ENCODE data around the gene WDR1.

Gene WDR1

DNA sequence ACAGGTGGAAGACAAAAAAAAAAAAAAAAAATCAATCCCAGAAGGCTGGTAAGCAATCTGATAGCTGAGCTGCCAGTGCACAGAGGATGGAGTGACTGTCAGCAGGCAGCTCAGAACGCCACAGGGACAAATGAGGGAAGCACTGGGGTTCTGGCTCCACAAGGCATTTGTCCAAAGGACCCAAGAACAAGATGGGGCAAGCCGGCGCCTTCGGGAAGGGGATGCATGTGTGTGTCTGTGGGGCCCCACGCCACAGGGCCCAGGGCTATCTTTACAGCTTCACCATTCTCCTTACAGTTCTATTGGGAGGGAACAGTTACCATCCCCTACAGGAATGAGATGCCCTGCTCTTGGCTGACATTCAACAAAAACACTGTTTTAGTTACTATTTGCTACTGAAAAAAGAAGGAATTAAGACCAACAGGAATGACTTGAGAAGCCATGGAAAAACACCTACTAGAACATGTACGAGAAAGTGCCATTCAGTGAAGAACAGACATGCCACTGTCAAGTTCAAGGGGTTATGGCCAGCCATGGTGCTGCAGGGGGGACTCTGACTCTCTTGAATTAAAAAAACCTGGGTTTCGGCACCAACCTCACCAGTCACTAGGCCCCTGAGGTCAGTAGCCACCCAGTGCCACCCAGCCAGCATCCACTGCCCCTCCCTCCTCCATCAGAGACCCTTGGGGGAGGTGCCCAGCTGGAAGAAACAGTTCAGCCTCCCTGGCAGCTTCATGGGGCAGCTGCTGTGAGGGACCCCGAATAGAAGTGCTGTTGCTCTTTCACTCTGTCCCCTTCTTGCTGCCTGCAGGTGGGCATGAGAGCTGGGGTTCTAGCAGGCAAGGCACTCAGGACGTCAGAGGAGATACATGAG, 18.5 kb downstream of the WDR1 start:
- DNase-seq, result no peak

GRCh38 chr4:10096978-10097335, 19.6 kb downstream of the WDR1 start:
- no peak for DNase-seq

- DNase-seq, result no peak
Observed at GRCh38 chr4:10096201-10096977, 20.2 kb downstream of the WDR1 start.

DNA sequence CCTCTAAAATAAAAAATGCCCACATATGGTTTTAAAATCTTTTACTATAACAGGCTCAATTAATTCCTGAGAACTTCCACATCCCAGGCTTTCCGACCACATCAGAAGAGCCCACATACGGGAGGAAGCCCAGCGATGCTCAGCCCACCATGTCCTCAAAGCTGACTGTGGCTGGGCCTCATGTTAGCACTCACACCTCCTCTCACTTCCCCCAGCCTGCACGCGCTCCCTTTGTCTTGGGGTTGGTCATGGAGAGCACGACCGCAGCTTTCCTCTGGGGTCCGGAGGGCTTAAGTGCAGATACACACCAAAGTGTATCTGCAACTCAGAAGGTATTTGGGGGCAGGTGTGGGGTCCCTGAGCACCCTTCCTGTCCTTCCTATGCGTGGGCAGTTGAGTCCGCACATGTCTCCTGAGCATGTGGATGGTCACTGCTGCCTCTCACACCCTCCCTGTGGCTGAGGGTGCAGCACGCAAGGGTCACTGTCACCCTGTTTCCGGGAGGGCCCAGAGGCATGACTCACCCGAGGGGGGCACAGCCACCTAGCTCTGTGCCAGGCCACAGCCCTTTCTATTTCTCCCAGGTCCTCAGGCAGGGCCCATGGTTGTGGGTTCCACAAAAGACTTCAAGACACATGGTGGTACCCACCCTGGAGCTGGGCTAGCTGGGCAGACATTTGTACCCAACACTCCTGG, 21.2 kb downstream of the WDR1 start:
- DNase-seq, result no peak

DNA sequence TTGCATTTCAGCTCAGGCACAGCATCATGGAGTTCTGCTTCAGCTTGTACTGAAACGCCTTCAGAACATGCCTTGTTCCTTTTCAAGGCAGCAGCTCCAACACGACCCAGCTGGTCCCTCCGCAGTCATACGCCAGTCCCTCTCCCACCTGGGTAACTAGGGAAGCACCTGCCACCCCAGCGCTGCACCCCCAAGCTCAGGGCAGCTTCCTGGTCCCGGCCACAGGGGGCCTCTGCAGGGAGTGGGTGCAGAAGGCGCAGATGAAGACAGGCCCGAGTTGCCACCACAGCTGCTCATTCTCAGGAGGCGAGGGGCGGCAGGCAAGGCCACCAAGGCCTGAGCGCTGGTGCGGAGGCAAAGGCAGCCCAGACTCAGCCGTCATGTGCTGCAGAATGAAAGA, 21.8 kb downstream of the WDR1 start:
- DNase-seq, result no peak

DNA sequence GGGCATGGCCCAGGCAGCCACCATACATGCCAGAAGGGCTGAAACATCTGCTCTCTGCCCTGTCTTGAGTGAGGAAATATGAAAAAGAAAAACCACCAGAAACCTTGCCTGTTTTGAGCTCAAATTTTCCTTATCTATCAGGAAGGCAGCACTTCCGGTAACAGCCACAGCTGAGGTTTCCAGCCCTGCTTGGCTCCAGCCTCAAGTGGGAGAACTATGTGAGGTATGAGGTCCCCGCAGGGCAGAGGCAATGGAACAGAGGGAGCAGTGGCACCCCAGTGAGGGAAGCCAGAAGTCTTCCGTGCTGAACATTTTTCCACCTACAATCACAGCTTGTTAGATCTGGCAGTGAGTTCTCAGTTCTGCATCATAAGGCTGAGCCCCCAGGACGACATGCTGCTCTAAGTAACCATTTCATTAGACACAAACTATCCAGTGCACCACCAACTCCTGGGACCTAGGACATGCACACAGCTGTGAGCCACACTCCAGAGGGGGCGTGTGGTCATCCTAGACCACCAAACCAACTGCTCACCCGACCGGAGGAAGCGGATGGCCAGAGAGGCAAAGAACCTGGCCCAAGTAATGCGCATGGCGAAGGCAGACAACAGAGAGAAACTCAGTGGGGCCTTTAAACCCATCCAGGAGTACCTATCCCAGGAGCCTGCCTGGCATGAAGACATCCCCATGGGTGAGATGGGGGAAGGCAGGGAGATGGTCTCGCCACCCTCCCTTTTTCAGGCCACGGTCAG, 22.6 kb downstream of the WDR1 start:
- DNase-seq, result no peak

GRCh38 chr4:10093271-10093621, 23.4 kb downstream of the WDR1 start:
- no peak for DNase-seq

DNA sequence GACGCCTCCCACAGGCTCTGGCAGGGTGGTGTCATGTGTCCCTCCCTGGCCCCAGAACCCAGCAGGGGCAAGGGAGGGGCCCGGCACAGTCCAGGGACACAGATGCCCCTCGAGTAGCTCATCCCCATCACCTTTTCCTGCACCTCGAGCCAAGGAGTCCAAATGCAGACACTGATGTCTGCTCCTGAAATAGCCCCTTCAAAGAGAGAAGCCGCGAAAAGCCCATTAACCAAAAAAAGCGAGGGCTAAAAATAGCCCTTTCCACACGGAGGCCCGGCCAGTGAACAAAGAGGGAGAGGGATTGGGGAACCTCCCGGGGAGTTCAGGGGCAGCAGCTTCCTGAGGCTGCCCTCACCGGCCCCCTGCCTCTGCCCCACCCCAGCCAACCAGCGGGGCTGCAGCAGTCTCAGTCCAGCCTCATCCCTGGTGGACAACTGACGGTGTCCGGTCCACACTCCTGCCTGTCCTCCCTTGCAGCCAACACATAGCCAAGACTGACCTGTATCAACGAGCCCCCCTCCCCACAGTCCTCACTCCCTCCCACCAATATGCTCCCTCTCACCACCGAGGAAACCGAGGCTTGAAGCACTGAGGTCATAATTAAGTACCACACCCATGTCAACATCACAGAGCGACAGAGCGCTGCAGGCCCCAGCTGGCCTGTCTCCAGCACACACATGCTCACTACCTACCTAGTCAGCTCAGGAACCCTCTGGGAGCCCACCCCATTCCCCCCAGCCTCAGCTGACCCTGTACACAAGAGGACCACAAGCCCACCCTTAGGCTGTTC, 23.9 kb downstream of the WDR1 start:
- no peak for DNase-seq

DNA sequence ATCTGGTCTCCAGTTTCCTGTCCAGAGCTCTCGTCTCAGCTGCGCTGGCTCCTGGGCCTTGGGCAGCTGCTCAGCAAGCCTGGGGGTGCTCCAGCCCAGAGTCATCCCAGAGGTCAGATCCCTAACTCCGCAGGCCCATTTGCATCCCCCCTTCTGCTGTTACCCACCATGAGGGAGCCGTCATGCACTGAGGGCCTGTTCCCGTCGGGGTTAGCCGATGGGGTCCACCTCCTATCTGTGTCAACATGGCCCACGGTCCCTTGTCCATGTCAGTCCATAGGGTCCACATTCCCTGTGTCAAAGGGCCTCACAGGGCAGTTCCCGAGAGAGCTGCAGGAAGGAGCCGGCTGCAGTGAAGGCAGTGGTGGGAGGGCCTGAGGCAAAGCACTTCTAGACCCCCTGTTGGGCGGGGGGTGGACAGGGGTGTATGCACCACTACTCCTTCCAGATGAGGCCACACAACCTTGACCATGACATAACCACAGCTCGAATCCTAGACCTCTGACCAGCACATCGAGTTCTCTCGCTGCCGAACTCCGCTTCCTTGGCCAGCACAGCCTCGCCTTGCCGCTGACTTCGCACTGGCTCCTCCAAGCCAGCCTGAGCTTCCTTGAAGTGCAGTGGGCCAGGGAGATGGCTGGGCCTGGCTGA, 24.9 kb downstream of the WDR1 start:
- no peak for DNase-seq

DNA sequence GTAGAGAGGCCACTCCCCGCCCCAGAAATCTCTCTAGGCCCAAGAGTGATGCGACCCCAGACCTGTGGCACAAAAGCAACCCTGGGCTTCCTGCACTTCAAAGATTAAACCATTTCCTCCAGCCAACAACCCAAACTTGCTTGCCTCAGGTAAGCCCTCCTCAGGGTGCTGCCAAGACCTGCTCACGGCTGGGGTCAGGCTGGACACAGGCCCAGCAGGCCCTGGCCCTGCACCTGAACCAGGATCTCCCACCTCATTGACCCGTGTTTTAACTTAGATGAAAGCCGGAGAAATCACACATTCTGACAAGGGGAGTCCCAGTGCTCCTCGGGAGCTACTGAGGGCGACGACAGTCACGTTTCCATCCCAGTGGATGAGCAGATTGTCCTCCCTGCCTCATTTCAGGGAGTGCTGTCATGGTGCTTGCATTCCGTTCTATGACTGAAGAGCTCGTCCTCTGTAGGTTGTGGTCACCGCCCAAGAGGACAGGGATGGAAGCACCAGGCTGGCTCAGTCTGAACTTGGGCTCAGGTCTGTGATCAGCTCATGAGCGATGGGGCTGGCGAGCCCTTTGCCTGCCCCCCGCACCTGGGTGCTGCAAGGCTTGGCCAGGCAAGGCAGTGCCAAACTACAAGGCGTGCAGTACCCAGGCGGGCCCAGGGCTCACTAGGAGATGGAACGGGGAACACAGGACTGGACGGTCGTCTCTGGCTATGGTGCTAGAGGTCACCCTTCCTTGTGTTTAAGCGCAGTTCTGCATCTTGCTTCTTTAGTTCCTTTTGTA, 25.9 kb downstream of the WDR1 start:
- DNase-seq, result no peak

- DNase-seq, result peak; percentile 49
Observed at GRCh38 chr4:10089346-10089745, 27.3 kb downstream of the WDR1 start.

GRCh38 chr4:10088135-10089010, 28.2 kb downstream of the WDR1 start:
- no peak for DNase-seq

DNA sequence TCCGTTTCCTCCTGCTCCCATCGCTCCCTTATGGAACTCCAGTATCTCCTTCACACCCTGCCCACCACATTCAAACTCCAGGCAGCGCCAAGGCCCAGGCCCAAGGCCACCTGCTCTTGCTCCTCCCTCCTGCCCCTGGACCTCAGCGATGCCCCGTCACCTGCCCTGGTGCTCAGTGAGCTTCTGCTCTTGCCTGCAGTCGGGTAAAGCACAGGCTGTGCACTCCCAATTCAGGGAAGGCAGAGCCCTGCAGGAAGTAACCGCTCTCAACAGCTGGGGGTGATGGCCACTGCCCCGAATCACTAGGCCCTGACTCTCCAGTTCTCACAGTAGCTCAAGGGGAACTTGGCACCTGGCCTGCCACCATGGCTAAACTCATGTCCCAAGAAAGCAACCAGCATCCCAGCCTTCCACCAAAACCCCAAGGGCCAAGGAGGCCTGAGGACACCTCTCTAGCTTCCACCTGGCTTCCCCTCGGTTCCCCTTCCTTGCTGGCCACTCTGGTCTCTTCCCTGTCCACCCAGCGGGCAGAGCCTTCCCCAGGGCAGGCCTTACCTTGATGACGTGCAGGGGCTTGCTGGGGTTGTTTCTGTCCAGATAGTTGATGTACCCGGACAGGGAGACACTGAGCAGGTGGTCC, 29.3 kb downstream of the WDR1 start:
- DNase-seq, result no peak

DNA sequence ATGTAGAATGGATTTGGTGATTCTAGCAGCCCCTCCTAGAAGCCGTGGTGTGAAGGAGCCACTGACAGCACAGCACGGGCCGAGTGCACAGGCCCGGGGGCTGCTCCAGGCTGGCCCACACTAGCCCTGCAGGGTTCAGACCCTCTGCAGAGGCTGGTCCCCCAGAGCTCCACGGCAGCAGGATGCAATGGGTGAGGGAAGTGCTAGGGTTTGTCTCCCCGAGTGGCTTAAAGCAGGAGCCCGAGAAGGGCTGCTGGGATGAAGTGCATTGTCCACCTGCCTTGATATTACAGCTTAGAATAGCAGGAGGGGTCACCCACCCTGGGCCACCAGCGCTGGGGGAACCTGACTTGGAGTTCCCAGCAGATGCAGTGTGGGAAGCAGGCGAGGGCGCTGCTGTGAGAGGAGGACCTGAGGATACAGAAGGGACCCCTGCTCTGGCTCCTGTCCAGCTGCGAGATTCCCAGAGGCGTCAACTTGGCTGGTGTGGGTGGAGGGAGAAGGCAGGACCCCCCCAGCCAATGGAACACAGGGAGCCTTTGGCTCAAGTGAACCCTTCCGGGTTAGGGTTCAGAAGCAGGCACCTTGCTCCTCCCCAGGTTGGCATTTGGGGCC, 30.0 kb downstream of the WDR1 start:
- DNase-seq, result no peak

DNA sequence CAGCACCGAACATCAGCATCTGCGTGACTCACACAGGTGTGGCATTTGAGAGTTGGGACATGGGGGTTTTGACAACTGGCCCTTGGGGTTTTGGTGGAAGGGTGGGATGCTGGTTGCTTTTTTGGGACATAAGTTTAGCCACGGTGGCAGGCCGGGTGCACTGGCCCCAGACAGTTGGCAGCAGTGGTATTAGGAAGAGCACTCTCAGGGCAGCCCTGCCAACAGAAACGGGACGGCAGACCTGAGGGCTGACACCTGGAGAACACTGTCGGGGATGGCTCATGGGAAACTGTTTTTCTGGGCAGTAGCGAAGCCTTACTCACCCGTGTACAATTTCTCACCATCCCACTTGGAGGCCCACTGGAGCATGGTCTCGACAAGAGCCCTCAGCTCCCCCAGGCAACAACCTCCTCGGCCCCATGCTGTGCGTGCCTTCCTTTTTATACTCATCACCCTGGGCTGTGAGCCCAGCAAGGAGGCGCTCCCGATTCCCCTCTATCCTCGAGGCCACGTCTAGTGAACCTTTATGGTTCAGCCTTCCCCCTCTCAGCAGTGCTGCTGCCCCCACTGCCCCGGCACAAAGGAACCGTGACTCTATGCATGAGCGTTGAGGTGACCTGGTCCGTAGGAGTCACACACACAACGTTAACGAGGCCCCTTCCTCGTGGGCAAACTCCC, 30.6 kb downstream of the WDR1 start:
- no peak for DNase-seq

- no peak for DNase-seq
Observed at GRCh38 chr4:10085386-10085785, 31.2 kb downstream of the WDR1 start.

- no peak for DNase-seq
Observed at GRCh38 chr4:10084651-10085358, 31.8 kb downstream of the WDR1 start.
